Activated naive CD4-positive, alpha-beta T cell treated with Interleukin-2 at 50 U/mL for 16 hours (primary cell): ENCODE measurements around the gene TIGD3.

Experiments used
- DNase-seq: peaks from one replicate; pipeline ENCODE4 v3.0.0-alpha.2; 2020

TIGD3 gene

DNA sequence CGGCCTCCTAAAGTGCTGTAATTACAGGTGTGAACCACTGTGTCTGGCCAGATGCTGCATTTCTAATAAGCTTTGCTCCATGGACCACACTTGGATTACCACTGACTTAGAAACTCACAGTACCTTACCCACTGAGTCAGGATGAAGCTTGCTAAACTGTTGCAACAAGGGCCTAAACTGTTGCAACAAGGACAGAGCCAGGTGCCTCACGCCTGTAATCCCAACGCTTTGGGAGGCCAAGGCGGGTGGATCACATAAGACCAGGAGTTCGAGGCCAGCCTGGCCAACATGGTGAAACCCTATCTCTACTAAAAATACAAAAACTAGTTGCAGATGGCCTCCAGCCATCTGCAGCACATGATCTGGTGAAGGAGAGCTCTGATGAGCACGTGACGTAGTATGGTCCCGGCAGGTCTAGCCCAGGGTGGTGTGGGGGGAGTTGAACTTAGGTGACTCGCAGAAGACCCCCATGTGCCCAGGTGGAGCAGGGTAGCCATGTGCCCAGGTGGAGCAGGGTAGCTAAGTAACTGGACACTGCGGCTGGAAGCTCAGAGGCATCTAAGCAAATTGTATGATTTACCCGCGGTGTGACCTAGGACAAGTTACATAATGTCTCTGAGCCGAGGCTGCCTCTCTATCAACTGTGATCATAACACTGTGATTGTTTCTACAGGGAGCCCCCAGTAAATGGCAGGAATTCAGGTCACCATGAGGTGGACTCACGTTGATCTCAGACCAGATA lies 19.5 kb downstream of the TIGD3 start:
- DNase-seq, result no peak

DNA sequence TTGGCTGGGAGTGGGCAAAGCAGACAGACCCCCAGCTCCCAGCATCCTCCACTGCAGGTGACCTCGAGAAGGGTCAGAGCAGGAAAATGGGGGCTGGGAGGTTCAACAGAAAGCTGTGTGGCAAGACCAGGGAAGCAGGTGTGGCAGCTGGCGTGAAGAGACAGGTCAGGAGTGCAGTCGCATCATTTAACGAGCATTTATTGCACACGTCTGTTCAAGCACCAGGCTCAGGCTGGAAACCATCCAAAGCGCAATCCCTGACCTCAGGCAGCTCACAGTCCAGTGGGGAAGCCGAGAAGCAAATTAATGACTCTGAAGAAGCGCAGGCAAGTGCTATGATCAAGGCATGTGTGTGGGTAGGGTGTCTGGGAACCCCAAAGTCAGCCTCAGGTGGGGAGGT lies 20.5 kb downstream of the TIGD3 start:
- DNase-seq, result no peak

GRCh38 chr11:65376138-65376713 lies 21.7 kb downstream of the TIGD3 start:
- no peak for DNase-seq

DNA sequence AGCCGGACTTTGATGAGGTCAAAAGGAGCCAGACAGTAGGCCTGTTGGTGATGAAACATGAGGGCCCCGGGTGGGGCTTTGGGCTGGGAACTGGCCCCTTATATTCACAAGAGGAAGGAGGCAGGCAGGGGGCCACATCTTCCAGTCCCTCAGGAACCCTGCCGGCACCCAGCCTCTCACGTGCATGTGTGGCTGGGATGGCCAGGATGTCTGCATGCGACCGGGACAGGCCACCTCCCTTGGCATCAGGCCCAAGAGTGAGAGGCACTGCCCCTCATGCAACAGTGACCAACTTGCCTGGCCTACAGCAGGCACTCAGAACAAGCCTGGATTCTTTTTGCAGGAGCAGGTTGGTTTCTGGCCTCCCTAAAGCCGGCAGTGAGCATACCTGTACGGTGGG lies 22.5 kb downstream of the TIGD3 start:
- DNase-seq, result no peak

GRCh38 chr11:65377777-65378176 lies 23.2 kb downstream of the TIGD3 start:
- DNase-seq, result no peak

- no peak for DNase-seq
Measured at GRCh38 chr11:65378208-65378927, 23.8 kb downstream of the TIGD3 start.

- DNase-seq, result no peak
Measured at GRCh38 chr11:65378928-65379638, 24.5 kb downstream of the TIGD3 start.

GRCh38 chr11:65379698-65380459 lies 25.3 kb downstream of the TIGD3 start:
- DNase-seq, result no peak

DNA sequence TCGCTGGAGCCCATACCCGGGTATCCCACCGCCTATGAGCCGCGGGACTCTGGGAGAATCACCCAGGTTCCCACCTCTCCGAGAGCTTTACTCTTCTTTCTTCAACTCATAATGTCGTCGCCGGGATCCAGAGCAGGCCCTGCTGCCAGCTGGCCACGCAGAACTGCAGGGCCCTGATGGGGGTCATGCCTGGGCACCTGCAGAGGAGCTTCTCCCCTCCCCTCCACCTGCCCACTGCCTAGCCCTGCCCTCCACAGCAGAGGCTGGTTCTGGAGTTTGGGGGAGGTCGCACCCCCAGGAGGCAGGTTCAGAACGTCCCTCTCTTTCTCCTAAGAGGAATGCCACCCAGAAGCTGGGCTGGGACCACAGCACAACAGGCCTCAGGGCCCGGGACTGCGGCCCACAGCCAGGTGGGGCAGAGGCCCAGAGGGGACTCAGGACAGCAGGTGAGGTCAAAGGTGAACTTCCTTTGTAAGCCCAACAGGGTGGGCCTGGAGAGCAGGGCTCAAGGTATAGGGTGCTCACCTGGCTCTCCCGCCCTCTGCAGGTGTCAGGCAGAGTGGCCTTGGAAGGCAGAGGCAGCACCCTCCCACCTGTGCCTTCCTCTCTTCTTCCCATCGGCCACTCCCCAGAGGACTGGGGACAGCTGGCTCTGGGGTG lies 26.0 kb downstream of the TIGD3 start:
- no peak for DNase-seq

- DNase-seq, result no peak
Measured at GRCh38 chr11:65381716-65382032, 27.1 kb downstream of the TIGD3 start.

DNA sequence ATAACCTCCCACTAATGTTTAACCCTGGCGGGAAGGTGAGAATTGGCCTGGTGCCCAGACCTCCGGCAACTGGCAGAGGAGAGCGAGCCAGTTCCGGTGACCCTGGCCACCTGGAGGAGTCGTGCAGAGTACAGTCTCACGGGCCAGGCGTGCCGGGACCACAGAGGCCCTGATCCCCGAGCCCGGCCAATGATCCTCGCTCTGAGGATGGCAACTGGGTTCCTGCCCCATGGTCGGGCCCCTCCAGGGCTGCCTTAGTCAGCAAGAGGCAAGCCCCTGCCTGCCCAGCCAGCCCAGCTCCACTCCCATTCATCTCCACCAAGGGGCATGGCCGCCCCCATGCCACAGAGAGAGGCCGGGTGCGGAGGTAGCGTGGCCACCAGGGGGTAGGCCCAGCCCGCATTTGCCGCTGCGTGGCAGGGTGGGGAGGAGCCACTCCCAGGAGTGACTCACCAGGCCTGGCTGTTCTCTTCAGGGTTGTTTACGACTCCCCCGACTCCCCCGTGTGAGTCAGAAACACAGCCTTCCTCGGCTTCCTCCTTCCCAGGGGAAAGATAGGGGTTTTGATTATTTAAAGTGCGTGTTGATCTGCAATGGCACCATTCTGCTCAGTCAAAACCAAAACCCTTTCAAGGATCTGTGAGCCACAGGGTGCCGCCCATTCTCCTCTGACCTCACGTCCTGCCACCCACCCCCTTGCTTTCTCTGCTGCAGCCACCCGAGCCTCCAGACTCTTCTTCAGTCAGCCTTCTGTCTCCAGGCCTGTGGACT lies 27.7 kb downstream of the TIGD3 start, which contains the start of gene SLC25A45:
TSS of gene SLC25A45 (minus strand) at position 614 of the 771 bp plus-strand sequence. CDS start 695 bp downstream, outside the sequence.
- DNase-seq, result peak; percentile 95

DNA sequence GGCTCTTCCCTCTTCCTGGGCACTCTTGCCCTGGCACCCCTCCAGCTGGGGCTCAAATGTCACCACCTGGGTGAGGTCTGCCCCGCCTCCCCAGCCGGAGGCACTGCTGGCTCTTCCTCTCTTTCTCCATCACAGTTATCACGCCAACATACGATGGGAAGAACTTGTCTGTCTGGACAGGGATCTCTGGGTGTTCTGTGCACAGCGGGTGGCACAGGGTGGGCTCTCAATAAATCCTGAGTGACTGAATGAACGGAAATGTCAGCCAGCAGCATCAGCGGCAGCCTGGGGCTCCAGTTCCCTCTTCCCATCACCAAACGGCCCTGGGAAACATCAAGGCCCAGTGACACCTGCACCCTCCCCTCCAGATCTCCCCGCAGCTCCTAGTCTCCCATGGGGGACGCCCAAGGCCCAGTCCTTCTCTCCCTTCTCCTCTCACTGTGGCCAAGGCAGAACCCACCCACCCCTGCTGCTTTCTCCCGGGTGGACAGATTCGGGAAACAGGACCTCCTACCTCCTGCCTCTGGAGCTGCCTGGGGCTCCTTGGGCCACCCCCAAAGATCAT lies 28.3 kb downstream of the TIGD3 start:
- DNase-seq, result no peak

DNA sequence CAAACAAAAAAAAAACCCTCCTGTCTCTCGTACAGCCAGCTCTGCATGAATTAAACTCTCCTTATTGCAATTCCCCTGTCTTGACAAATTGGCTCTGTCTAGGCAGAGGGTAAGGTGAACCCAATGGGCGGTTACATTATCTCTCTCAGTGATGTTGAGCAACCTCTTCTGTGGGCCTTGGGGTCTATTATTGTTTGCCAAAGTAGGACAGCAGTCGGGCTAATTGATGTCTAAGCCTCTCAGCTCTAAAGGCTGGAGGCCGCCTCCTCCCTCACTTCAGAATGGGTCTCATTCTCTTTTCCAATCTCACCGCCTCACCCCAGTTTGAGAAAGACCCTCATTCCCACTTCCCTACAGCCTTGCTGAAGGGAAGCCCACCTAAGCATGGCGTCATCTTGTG lies 29.2 kb downstream of the TIGD3 start:
- no peak for DNase-seq

DNA sequence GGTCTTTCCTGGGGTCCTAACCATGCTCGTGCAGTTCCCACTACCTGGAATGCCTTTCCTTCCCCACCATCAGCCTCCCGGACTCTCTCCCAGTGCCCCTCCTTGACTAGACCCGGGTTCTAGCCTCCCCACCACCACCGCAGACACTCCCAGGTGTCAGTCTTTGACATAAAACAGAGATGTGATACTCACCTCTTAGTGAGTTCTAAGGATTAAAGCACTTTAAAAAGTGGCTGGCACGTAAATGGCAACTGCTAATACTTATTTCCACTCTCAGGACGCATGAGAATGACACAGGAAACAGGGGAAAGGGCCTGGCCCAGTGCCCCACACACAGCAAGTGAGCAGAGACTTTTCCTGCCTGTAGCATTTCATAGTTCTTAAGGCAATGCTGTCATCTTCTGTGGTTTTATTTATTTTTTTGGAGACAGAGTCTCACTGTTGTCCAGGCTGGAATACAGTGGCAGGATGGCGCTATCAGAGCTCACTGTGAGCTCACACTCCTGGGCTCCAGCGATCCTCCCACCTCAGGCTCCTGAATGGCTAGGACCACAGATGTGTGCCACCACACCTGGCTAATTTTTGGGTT lies 29.8 kb downstream of the TIGD3 start:
- peak; percentile 12 for DNase-seq

DNA sequence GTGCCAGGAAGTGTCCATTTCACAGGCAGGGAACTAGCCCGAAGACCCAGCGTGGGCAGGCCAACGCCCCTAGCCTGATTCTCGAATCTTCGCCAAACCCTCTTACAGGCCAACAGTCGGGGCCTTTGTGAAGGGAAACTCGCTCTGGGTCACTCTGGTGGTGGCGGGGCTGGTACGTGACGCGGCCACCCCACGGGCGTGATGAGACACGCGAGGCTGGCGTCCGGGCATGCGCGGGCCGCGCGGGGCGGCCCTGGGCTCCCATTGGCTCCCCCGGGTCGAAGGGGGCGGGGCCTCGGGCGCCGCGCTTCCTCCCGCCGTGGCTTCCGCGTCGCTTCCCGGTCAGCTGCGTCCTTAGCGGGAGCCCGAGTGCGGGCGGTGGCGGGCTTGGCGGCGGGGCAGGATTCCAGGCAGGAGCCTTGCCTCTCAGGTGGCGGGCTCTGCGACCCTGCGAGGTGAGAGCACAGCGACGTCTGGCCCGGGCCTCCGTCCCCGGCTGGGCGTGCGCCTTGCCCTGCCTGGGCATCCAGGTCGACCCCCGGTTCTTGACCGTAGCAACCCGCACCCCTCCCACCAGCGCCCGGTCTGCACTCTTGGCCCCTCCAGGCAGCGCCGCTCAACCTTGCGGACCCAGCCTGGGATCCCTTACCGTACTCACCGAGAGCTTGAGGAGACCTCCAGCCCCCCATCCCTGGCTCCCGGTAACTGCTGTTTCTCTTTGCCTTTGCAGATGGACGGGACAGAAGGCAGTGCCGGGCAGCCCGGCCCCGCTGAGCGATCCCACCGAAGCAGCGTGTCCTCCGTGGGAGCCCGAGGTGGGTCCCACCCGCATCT lies 32.0 kb downstream of the TIGD3 start, which contains the start of gene FRMD8:
TSS of gene FRMD8 (plus strand) at position 331 of the 834 bp plus-strand sequence. CDS start at position 731, 400 bp downstream.
- peak; percentile 88 for DNase-seq

GRCh38 chr11:65388731-65389130 lies 34.2 kb downstream of the TIGD3 start:
- no peak for DNase-seq

DNA sequence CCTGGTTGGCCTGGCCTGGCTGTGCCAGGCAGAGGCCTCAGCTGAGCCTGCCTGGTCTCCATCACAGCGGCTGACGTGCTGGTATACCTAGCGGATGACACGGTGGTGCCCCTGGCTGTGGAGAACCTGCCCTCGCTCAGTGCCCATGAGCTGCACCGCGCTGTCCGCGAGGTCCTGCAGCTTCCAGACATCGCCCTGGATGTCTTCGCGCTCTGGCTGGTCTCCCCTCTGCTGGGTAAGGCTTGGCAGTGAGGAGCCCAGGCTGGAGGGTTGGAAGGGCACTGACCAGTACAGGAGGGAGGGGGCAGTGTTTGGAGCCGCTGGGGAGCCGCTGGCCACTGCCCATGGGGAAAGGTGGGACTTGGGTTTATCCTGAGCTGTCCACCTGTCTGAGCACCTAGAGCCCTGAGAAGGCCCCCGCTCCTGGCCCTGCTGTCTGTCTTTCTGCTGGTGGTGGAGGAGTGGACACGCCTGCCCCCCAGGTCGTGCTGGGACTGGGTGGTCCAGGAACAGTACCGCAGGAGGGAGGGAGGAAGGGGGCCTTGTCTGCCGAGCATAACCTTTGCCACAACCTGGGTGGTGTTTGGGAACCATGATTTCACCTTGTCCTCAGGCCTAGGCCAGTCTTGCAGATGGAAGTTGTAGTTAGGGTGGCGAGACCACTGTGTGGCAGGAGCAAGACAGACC lies 34.9 kb downstream of the TIGD3 start:
- DNase-seq, result no peak

DNA sequence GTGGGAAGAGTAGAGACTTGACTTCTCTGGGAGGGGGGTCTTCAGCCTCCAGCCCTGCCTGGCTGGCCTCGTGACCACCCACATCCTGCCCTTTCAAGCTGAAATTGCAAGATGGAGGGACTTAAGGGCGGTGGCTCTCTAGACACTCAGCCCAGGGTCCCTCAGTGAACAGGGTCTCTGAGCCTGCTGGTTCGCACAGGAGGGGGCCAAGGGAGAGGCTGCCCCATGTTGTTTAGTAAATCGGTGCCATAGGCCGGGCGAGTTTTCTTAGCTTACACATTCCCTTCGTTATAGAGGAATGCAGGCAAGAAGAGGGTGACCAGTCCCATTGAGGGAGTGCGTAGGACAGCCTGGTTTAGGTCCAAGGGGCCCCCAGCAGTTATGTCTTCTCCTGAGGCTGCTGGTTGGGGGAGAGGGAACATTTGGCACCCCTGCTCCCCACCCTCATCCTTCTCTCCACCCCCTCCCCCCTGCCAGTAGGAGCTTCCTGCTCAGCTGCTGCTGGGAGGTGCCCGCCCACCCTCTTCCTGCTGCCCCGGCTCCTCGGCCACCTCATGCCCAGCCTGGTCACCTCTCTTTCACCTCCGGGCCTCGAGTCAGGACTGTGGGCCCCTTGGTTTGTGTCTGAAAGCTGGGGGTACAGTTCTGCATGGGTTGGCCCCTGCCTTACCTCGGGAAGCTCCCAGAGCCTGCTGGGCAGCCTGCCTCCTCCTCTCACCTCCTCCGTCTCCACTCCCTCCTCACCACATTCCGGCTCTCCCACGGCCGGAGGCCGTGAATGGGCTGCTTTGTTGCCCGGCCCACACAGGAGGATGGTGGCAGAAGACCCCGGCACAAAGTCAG lies 35.8 kb downstream of the TIGD3 start:
- DNase-seq, result no peak
